GM12878 (cell line): Measurements from ENCODE around the gene GPC3.

Experiments
- E2F4 ChIP-seq: IDR thresholded peaks from 2 replicates; pipeline ENCODE4 v1.6.1; 2012; ENCODE audit warnings: low read depth, low read length, improper control_type of control experiment
- MLLT1 ChIP-seq: fragments of 450-650 bp; IDR thresholded peaks from 2 replicates; pipeline ENCODE4 v1.6.1; 2016; ENCODE audit warnings: mild to moderate bottlenecking
- PKNOX1 ChIP-seq: fragments of 450-650 bp; IDR thresholded peaks from 2 replicates; pipeline ENCODE4 v1.6.1; 2016; ENCODE audit warnings: mild to moderate bottlenecking
- REST ChIP-seq: IDR thresholded peaks from 2 replicates; pipeline ENCODE4 v1.6.1; 2012; ENCODE audit warnings: mild to moderate bottlenecking, low read depth, low read length
- SMAD1 ChIP-seq: fragments of 450-650 bp; IDR thresholded peaks from 2 replicates; pipeline ENCODE4 v1.6.1; 2018; ENCODE audit warnings: mild to moderate bottlenecking, low read depth; ENCODE audit not compliant: partially characterized antibody
- SPI1 ChIP-seq: IDR thresholded peaks from 2 replicates; pipeline ENCODE4 v1.6.1; 2011; ENCODE audit warnings: low read depth, mild to moderate bottlenecking, low read length, moderate library complexity, borderline replicate concordance; ENCODE audit not compliant: insufficient read depth
- ZNF274 ChIP-seq: IDR thresholded peaks from one replicate; pipeline ENCODE4 v1.8.0; 2011; ENCODE audit not compliant: insufficient read length, insufficient read depth

- no peak for TF ChIP-seq E2F4
- TF ChIP-seq REST, result no peak
- TF ChIP-seq SMAD1, result no peak
- TF ChIP-seq PKNOX1, result no peak
- no peak for TF ChIP-seq ZNF274
- TF ChIP-seq SPI1, result no peak
- TF ChIP-seq MLLT1, result no peak
These were observed 96.4 kb downstream of the GPC3 start for GRCh38 chrX:133888984-133889383.
